ENCODE results near the gene NEUROD6.

NEUROD6 gene

DNA sequence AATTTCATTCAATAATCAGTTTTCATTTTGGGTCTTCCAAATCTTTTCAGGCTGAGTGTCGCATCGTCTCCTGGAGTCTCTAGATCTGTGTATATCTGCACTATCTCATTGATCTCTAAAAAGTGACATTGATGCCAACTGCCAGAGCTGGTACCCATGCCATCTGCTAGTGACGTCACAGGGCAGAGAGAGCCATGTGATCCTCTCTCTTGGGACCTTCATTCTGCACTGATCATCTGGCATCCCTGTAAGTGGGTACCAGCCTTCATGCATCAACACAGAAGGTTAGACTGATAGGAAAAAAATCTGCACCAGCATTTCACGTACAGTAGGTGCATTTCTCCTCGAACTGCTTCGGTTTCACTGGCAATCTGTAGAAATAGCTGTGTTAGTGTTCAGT, at the start of gene NEUROD6:
Gene NEUROD6 (minus strand): TSS at position 124 of the 400 bp plus-strand sequence. CDS start 1,458 bp downstream, outside the sequence.
- no peak for DNase-seq (ENCODE audit: low read depth in 2 of 2)

- no peak for DNase-seq (ENCODE audit: low read depth in 2 of 2)
Observed at GRCh38 chr7:31384466-31384865, 43.9 kb upstream of the NEUROD6 start.

DNA sequence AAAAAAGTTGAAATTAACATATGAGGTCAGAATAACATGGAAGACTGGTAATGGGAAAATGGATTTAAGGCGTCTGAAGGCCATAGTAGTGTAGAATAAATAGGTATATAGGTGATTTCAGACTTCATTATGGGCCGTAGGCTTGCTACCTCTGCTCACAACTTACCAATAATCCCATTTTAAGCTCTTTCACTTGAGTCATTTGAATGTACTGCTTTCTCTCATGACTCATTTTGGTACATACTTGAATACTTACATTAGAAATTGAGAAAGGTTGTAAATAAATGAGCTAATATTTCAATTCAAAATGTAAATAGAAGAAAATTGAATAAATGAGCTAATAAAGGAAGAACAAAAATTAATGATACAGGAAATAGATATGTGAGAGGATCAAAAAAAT, 42.2 kb upstream of the NEUROD6 start:
- DNase-seq (ENCODE audit: low read depth in 2 of 2) = no peak

DNA sequence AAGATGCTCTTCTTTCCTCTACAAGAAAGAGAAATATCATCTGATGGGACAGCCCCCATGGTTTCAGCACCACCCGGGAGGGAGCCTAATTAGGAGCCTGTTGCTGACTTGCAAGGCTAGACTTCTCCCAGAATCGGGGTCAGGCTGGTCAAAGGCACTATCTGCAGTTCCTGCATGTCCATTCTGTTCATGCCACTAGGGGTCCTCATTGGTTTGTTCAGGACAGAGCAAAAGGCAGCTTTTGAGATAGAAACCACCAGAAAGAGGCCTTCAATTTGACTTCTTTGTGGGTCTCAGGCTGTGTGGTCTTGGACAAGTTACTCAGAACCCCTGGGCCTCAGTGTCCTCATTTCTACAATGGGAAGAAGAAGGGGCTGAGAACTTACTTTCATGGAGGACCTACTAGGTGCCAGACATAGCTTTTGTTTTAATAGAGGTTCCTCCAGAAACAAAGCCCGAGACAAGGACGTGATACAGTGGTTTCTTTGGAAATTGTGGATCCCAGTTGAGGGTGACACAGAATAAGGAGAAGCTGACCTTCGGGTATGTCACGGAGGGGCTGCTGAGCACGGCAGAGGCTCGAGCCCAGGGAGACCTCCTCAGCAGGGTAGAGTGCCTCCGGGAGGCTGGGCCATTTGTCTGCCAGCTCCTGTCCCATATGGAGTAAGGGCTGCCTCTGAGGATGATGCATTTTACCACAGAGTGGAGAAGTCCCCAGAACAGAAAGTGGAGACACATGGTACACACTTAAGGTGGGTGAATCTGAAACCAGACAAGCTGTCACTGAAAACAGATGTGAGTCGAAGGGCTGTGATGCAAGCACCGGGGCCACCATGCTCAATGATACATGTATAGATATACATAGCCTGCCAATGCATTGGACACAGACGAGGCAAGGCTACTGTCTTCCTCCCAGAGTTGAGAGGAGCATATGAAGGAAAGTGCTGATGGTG, 33.1 kb upstream of the NEUROD6 start:
- no peak for DNase-seq (ENCODE audit: low read depth in 2 of 2)

- DNase-seq (ENCODE audit: low read depth in 2 of 2) = no peak
Observed at GRCh38 chr7:31372231-31372959, 31.9 kb upstream of the NEUROD6 start.

DNA sequence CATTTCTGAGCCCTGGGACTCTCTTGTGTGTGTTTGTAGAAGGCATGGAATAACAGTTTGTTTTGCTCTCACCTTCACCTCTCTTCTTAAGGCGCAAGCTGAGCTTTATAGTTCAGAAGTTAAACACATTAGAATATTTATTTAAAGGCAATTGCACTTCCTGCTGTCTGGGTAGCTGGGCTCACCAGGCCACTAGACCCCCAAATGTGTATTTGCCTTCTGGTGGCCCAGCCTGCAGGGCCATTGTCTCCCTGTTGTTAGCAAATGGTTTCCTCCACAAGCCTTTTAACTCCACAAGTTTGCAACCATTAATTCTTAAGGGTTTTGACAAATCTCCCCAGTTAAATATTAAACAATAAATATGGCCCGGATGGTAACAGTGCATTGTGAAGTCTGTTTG, 31.1 kb upstream of the NEUROD6 start:
- no peak for DNase-seq (ENCODE audit: low read depth in 2 of 2)

GRCh38 chr7:31370609-31371008, 30.1 kb upstream of the NEUROD6 start:
- no peak for DNase-seq (ENCODE audit: low read depth in 2 of 2)

- no peak for DNase-seq (ENCODE audit: low read depth in 2 of 2)
Observed at GRCh38 chr7:31368620-31369019, 28.1 kb upstream of the NEUROD6 start.

DNA sequence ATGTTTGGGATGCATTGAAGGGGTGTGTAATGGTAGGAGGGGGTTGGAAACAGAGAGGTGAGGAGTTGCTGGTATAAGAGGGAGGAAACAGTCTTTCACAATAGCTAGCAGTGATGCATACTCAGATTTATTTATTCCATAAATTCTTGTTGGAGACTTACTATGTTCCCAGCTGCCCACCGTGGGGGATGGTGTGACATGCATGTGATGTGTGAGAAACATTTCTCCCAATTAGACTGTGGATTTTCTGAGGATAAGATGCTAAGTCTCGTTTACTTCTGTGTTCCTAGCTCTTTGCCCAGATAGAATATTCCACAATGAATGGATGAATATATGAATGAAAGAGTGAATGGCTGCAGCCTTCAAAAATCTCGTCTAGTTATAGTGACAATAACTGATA, 23.0 kb upstream of the NEUROD6 start:
- DNase-seq (ENCODE audit: low read depth in 2 of 2) = no peak

DNA sequence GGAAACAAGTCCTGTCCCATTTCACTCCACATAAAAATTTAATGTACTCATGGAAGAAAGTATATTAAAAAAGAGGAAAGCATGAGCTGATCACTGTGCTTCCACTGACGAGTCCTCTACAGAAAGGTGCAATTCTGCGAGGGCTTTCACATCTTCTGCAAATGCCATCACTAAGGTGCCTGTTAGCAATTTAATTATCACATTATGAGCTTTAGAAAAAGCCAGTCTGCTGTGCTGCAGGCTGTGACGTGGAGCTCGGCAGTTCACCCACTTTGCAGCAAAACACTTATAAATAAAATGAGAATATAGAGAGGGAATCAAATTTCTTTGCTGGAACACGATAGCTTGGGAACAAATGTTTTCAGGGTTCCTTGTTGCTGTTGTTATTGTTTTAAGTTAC, 22.5 kb upstream of the NEUROD6 start:
- DNase-seq (ENCODE audit: low read depth in 2 of 2) = no peak

DNA sequence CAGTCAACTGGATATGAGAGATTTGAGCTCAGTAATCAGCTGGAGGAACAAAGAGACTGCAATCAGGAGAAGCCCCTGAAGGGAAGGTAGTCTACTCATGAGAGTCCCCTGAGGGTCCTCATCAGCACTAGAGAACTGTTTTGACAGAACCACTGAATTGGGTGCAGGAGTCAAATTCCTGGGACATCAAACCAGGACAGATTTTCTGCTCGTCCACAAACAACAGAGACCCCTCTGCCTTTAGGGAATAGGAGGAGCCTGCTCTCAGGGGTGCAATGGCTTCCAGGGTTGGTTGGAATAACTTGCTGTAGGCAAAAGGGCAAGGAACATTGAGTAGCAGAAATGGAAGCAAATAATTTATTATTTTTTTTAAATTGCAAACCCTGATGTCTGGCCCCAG, 21.9 kb upstream of the NEUROD6 start:
- no peak for DNase-seq (ENCODE audit: low read depth in 2 of 2)

DNA sequence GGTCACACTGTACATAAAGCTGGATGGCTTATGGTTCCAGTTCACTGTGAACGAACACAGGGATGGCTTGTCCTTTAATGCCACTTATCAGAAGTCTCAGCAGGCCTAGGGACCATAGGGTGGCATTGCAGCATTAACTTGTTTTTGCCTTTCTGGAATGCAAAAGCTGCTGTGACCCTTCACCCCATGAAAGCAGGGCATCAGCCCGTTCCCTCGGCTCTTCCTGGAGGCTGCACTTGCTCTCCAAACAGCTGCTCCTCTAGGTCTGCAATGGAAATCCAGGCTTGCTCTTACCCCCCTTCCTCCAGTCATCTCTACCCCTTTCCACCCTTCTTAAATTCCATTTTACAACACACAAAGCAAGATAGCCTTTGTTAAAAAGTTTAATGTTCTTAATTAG, 17.9 kb upstream of the NEUROD6 start:
- DNase-seq (ENCODE audit: low read depth in 2 of 2) = no peak

GRCh38 chr7:31345421-31345820, 4.9 kb upstream of the NEUROD6 start:
- no peak for DNase-seq (ENCODE audit: low read depth in 2 of 2)

- DNase-seq (ENCODE audit: low read depth in 2 of 2) = no peak
Observed at GRCh38 chr7:31343516-31344305, 3.2 kb upstream of the NEUROD6 start.

GRCh38 chr7:31341141-31341540, 615 bp upstream of the NEUROD6 start:
- DNase-seq (ENCODE audit: low read depth in 2 of 2) = no peak

DNA sequence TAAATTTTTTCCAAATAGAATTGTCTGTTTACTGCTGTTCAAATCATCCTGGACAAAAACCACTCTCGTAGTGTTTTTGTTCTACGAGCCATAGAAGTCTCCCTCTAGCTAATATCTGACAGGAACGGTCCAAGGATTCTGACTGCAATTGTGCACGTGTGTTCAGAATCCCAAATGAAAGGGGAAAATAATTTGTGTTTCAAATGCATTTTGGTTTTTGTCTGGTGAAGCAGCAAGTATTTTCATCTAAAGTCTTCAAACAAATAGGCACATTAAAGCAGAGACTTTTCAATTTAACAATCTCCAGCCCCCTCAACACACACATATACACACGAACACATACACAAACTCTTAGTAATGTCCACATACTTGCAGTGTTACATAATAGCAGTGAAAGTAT, 475 bp downstream of the NEUROD6 start:
- DNase-seq (ENCODE audit: low read depth in 2 of 2) = no peak

GRCh38 chr7:31338706-31339105, 1.8 kb downstream of the NEUROD6 start:
- no peak for DNase-seq (ENCODE audit: low read depth in 2 of 2)

DNA sequence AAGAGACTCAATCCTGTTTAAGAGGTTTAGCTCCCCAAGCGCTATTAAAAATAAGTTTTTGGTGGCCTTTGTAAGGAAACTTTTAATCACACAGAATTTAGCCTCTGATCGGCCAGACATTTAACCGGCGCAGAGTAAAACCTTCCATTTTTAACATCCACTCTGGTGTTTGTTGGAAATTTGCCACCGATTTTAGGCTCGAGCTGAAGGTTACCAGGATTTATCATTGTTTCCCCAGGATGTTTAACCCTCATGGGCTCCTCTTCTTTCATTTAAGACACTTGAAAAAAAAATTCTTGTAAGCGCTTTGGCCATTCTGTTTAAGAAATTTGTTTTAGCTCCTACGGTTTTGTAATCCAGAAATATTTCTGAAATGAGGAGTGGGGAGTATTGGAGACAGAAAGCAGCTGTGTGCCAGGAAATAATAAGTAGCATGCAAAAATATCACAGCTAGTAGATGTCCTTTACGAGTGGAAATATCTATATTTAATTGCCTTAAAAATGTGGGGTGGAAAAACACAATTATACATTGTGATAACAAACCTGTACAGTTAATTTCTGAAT, 3.4 kb downstream of the NEUROD6 start:
- DNase-seq (ENCODE audit: low read depth in 2 of 2) = no peak

DNA sequence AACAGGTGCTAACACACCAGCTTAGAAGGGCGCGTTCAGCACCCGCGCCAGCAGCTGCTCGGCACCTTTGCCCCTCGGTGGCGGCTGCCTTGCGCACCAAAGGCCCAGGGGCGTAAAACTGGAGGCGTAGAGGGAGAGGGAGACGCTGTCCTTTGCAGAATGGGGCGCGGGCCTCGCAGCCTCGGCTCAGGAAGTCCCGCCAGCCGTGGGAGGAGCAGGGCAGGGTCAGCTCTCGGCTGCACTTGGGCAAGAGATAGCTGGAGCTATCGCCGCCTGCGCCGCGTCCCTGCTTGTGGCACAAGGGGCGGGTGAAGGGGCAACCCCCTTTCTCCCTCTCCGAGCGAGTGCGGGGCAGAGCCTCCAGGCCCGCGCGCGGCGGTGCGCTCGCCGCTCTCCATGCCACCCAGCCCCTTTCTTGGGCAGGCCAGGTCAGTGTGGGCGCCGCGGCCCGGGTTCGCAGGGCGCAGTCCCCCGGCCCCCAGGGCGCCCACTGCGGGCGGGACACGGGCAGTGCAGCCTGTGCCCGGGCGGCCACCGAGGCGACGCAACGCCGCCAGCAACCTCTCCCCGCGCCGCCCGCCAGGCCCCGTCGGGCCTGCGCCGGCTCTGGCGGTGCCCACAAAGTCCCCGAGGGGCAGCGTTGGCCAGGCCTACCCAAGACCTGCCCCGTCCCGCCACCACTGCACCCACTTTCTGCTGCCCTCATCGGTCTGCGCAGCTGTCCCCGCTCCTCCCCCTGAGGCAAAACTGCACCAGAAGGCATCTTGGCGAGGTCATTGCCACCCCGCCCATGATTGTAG, 4.1 kb downstream of the NEUROD6 start:
- DNase-seq (ENCODE audit: low read depth in 2 of 2) = no peak

DNA sequence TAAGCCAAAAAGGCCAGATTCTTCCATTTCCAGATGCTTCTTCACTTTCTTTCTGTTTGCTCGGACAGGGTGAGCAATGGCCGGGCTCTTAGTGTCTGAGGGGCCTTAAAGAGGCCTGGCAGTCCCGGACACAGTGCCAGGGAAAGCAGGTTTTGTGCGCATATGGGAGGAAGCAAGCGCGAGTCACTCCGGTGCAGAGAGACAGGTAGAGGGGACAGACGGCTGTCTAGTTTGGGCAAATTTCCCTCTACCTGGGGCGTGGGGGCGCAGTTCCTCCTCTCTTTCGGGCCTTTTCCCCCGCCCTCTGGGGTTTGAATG, 4.7 kb downstream of the NEUROD6 start:
- DNase-seq (ENCODE audit: low read depth in 2 of 2) = no peak

- DNase-seq (ENCODE audit: low read depth in 2 of 2) = no peak
Observed at GRCh38 chr7:31335161-31335856, 5.2 kb downstream of the NEUROD6 start.

Data from stimulated activated CD8-positive, alpha-beta memory T cell treated with anti-CD3 and anti-CD28 coated beads, Interleukin-7, amount 100 ng/mL, for 1 hour (primary cell).